Activated naive CD8-positive, alpha-beta T cell (primary cell): ENCODE results near the gene VAV2.

Experiments used
- H3K27ac Mint-ChIP-seq: one replicate; pipeline ENCODE4 v1.8.0; 2021; ENCODE audit warnings: mixed read lengths
- H3K27me3 Mint-ChIP-seq: one replicate; pipeline ENCODE4 v1.8.0; 2021; ENCODE audit warnings: mixed read lengths
- H3K36me3 Mint-ChIP-seq: one replicate; pipeline ENCODE4 v1.8.0; 2021; ENCODE audit warnings: mixed read lengths
- H3K4me1 Mint-ChIP-seq: one replicate; pipeline ENCODE4 v1.8.0; 2021; ENCODE audit warnings: low read depth, mixed read lengths
- H3K4me3 Mint-ChIP-seq: one replicate; pipeline ENCODE4 v1.8.0; 2021; ENCODE audit warnings: mild to moderate bottlenecking, mixed read lengths
- H3K9me3 Mint-ChIP-seq: one replicate; pipeline ENCODE4 v1.8.0; 2021; ENCODE audit warnings: low read depth, mixed read lengths

VAV2 gene

GRCh38 chr9:133991964-133992779 is at the start of gene VAV2:
Gene VAV2, minus strand, starts transcription at chr9:133992324. Its CDS starts 46 bp downstream, at chr9:133992278.
- Mint-ChIP-seq H3K27ac (no peak within 1 kb of the TSS), H3K4me1 (peaks cover 5% of the 10 kb centered on the region), H3K27me3 (no peaks in the 10 kb centered on the region), H3K9me3 (no peaks in the 10 kb centered on the region), H3K4me3 (peak within 1 kb of the TSS; percentile 66), H3K36me3 (no peaks in the 10 kb centered on the region)

DNA sequence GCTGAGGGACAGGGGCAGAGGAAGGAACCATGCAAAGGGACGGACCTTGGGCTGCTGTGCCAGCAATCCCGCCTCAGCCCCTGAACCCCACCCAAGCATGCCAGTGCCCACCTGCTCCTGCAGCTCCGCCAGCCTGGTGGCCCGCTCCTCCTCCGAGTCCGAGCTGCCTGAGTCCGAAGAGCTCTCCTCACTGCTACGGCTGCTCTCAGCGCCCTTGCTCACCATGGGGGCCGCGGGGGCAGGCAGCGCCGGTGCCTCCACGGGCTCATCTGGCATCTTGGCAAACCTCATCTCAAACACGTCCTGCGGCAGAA is 49.5 kb upstream of the VAV2 start:
- Mint-ChIP-seq H3K36me3 (peaks cover 15% of the 10 kb centered on the region), H3K27ac (no peak overlapping the region), H3K4me1 (no peaks in the 10 kb centered on the region), H3K27me3 (no peaks in the 10 kb centered on the region), H3K9me3 (no peaks in the 10 kb centered on the region), H3K4me3 (no peak overlapping the region)

GRCh38 chr9:134040781-134041648 is 48.9 kb upstream of the VAV2 start:
- H3K36me3 Mint-ChIP-seq = peaks cover 15% of the 10 kb centered on the region

DNA sequence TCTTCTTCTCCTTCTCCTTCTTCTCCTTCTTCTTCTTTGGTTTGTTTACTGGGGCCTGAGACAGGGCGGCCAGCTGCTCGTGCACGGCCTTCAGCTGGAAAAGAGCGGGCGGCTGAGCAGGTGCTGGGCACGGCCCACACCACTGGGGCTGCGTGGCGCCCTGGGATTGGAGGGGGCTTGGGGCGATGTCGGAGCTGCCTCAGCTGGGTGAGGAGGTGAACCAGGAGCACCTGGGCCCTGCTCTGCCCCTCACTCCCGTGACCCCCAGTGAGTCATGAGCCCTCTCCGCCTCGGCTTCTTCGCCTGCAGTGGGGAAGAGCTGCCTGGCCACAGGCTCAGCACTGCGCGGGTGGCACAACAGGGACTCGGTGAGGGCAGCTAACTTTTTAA is 48.0 kb upstream of the VAV2 start:
- H3K36me3 Mint-ChIP-seq = peaks cover 15% of the 10 kb centered on the region
- no peak overlapping the region for H3K4me3 Mint-ChIP-seq
- H3K9me3 Mint-ChIP-seq = no peaks in the 10 kb centered on the region
- H3K4me1 Mint-ChIP-seq = no peaks in the 10 kb centered on the region
- no peak overlapping the region for H3K27ac Mint-ChIP-seq
- no peaks in the 10 kb centered on the region for H3K27me3 Mint-ChIP-seq

More at GRCh38 chr9:134040781-134041648, 48.9 kb upstream of the VAV2 start:
- Mint-ChIP-seq H3K4me1 (no peaks in the 10 kb centered on the region), H3K27ac (no peak overlapping the region), H3K27me3 (no peaks in the 10 kb centered on the region), H3K4me3 (no peak overlapping the region), H3K9me3 (no peaks in the 10 kb centered on the region)

GRCh38 chr9:134039386-134040175 is 47.5 kb upstream of the VAV2 start:
- peaks cover 15% of the 10 kb centered on the region for H3K36me3 Mint-ChIP-seq

DNA sequence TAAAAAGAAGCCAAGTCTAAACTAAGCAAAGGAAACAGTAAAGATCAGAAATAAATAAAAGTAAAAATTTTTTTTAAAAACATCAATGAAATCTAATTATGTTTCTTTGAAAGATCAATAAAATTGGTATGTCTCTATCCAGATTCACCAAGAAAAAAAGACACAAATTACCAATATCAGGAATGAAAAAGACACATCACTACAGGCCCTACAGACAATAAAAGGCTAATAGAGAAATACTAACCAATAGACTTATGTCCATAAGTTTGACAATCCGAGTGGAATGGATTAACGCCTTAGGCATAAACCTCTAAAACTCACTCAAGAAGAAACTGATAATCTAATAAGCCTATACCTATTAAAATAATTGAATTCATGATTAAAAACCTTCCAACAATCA is 45.5 kb upstream of the VAV2 start:
- no peak overlapping the region for H3K4me3 Mint-ChIP-seq
- H3K9me3 Mint-ChIP-seq = no peaks in the 10 kb centered on the region
- peaks cover 19% of the 10 kb centered on the region for H3K36me3 Mint-ChIP-seq
- H3K27me3 Mint-ChIP-seq = no peaks in the 10 kb centered on the region
- no peaks in the 10 kb centered on the region for H3K4me1 Mint-ChIP-seq
- H3K27ac Mint-ChIP-seq = no peak overlapping the region

More at GRCh38 chr9:134039386-134040175, 47.5 kb upstream of the VAV2 start:
- H3K4me1 Mint-ChIP-seq = no peaks in the 10 kb centered on the region
- H3K9me3 Mint-ChIP-seq = no peaks in the 10 kb centered on the region
- H3K4me3 Mint-ChIP-seq = no peak overlapping the region
- no peaks in the 10 kb centered on the region for H3K27me3 Mint-ChIP-seq
- H3K27ac Mint-ChIP-seq = no peak overlapping the region

- no peaks in the 10 kb centered on the region for H3K9me3 Mint-ChIP-seq
- no peaks in the 10 kb centered on the region for H3K27me3 Mint-ChIP-seq
- H3K27ac Mint-ChIP-seq = no peak overlapping the region
- H3K4me1 Mint-ChIP-seq = no peaks in the 10 kb centered on the region
- H3K4me3 Mint-ChIP-seq = no peak overlapping the region
- H3K36me3 Mint-ChIP-seq = peaks cover 19% of the 10 kb centered on the region
Measured at GRCh38 chr9:134036130-134036529, 44.0 kb upstream of the VAV2 start.

DNA sequence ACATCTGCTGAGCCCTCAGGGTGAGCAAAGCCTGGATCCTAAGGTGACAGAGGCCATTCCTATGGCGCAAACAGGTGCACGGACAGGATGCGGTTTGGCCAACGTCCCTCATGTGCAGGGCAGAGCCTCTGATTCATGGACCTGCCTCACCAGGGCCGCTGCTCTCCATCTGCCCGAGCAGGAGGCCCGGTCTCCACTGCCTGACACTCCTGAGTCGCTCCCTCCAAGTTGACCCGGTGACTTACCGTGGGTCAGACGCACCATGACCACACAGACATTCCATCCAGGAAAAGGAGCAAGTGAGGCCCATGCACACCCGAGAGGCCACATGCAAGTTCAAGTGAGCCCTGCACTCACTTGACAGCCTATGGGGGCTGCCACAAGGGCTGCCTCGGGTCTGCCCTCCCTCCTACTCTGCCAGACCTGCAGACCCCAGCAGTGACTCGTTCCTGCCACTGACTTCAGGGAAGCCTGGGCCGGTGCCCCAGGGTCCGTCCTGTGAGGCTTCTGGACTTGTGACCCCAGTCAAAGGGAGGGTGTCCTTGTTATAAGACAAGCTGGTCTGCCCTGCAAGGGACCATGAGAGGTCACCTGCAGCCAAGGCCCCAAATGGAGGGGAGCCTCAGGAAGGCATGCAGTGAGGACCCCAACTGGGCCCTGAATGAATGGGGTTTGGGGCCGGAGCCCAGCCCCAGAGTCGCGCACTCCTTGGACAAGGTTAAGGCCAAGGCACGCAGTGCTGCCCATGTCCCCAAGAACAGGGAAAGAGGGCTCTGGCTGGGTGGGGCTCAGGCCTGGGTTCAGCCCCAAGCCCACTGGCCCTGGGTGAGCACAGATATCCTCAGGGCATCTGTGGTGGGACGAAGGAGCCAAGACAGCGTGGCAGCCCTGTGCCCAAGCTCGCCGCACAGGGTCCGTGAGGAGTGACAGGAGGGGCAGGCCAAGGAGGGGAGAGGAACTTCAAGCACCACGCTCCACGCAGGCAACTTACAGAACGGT is 43.2 kb upstream of the VAV2 start:
- no peaks in the 10 kb centered on the region for H3K9me3 Mint-ChIP-seq
- no peaks in the 10 kb centered on the region for H3K4me1 Mint-ChIP-seq
- H3K36me3 Mint-ChIP-seq = peaks cover 19% of the 10 kb centered on the region
- H3K27ac Mint-ChIP-seq = no peak overlapping the region
- no peaks in the 10 kb centered on the region for H3K27me3 Mint-ChIP-seq
- no peak overlapping the region for H3K4me3 Mint-ChIP-seq

GRCh38 chr9:134034215-134035040 is 42.3 kb upstream of the VAV2 start:
- no peak overlapping the region for H3K27ac Mint-ChIP-seq
- no peaks in the 10 kb centered on the region for H3K9me3 Mint-ChIP-seq
- no peak overlapping the region for H3K4me3 Mint-ChIP-seq
- peaks cover 15% of the 10 kb centered on the region for H3K36me3 Mint-ChIP-seq
- no peaks in the 10 kb centered on the region for H3K4me1 Mint-ChIP-seq
- no peaks in the 10 kb centered on the region for H3K27me3 Mint-ChIP-seq

GRCh38 chr9:134033516-134034214 is 41.5 kb upstream of the VAV2 start:
- H3K4me1 Mint-ChIP-seq = no peaks in the 10 kb centered on the region
- no peaks in the 10 kb centered on the region for H3K9me3 Mint-ChIP-seq
- H3K27me3 Mint-ChIP-seq = no peaks in the 10 kb centered on the region
- H3K36me3 Mint-ChIP-seq = peaks cover 8% of the 10 kb centered on the region
- H3K4me3 Mint-ChIP-seq = no peak overlapping the region
- H3K27ac Mint-ChIP-seq = no peak overlapping the region

DNA sequence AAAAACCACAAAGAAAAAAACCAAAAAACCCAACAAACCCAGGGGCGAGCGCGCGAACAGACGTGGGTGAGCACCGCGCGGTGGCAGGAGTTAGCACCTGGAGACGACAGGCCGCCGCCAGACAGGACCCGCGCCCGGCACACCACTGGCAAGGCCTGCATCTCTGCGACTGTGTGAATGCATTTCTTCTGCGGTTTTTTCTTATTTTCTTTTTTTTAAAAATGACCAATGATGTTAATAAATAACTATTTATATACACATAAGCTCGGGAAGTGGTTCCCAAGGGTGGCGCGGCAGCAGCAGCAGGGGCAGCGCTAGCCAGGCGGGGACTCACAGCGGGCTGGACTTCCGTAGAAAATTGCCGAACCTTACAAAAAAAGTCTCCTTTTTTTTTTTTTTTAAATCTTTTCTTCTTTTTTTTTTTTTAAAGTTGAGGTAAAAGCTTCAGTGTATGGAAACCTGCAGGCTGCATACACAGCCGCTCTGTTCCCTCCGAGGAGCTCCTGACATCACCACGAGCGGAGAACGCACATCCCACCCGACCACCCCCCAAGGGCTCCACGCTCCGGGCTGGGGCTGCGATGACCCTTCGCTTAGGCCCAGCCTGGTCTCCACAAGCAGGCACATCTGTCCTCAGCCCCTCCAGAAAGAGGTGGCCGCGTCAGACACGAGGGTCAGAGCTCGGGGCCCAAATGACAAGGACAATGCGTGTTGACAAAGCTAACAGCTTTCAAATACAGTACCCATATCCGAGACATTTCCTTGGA is 40.5 kb upstream of the VAV2 start:
- Mint-ChIP-seq H3K27me3 (no peaks in the 10 kb centered on the region), H3K27ac (no peak overlapping the region), H3K4me1 (peaks cover 2% of the 10 kb centered on the region), H3K9me3 (no peaks in the 10 kb centered on the region), H3K4me3 (no peak overlapping the region), H3K36me3 (peaks cover 4% of the 10 kb centered on the region)

DNA sequence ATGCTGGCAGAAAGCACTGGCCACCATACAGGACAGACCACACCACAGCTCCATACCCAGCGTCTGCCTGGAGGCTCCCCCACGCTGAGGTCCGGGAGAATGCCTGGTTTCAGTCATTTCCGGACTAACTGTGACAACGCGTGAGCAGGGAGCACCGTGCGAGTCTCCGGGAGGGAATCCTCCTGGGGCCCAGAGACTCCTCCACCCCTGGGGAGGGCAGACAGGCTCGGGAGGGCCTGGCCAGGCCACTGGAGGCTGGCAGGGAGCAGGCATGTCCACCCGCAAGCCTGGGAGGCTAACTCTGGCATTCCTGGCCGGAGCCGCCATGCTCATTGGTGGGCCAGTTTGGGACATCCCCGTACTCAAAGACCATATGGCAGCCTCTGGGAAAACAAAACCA is 39.7 kb upstream of the VAV2 start:
- Mint-ChIP-seq H3K4me1 (peaks cover 4% of the 10 kb centered on the region), H3K27me3 (no peaks in the 10 kb centered on the region), H3K9me3 (no peaks in the 10 kb centered on the region), H3K27ac (no peak overlapping the region), H3K36me3 (peaks cover 3% of the 10 kb centered on the region), H3K4me3 (no peak overlapping the region)
